HG03196 (cell line): ENCODE data around the gene CAPN10.

Experiments used
- ATAC-seq: cut with Tn5 transposase; IDR thresholded peaks from one replicate; pipeline ENCODE4 v1.9.1; 2021; ENCODE audit not compliant: unreplicated experiment

Gene CAPN10

GRCh38 chr2:240620859-240621258, 34.3 kb downstream of the CAPN10 start:
- ATAC-seq, result no peak

- no peak for ATAC-seq
Measured at GRCh38 chr2:240622060-240622411, 35.5 kb downstream of the CAPN10 start.

DNA sequence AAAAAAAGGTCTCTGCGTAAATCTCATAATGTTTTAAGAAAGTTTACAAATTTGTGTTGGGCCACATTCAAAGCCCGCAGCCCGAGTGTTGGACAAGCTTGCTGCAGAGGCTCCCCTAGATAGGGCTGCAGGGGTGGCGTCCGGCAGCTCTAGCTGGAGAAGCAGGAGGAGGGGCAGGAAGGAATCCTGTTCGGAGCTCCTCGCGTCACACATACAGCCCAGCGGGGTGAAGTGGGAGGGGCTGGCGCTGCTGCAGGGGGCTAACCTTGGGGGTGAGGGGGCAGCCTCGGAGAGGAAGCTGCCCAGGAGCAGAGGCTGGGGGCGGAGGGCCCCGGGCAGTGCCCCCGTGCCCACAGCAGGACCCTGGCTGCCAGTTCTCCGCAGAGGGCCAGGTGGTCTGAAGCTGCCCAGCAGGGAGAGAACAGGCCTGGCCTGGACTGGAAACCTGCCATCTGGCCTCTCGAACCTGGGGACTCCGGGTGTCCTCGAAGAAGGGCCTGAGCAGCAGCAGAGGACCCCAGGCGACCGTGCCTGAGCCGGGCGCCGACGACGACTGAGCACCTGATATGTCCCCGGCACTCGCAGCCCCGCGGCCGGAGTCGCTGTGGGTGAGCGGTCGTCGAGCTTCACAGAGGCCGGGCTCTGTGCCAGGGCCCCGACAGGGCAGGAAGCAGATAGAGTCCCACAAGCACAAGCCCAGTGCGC, 36.1 kb downstream of the CAPN10 start:
- ATAC-seq, result no peak

DNA sequence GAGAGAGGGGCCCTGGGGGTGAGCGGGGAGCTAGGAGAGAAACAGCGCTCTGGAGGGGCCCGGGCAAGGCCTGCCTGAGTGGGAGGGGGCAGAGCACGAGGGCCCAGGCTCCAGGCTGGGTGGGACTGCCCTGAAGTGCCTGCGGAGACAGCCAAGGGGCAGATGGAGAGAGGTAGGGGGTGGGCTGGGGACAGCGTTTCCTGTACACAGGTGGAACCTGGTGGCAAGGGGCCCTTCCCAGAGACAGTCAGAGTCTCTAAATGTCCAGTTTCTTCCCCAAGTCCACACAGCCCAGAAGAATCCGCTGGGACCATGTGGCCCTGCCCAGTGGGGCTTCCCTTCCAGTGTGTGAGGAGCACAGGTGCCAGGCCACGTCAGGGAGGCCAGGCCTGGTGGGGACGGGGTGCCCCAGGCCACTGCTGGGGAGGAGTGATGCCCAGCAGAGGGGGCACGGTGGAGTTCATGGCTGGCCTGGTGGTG, 37.0 kb downstream of the CAPN10 start:
- no peak for ATAC-seq

GRCh38 chr2:240624011-240624949, 37.7 kb downstream of the CAPN10 start:
- ATAC-seq, result no peak

- no peak for ATAC-seq
Measured at GRCh38 chr2:240624950-240625621, 38.6 kb downstream of the CAPN10 start, which contains the start of gene GPR35. GPR35 (plus strand) TSS chr2:240625480; CDS start chr2:240629953, 4,473 bp downstream.

- no peak for ATAC-seq
Measured at GRCh38 chr2:240626531-240627300, 40.2 kb downstream of the CAPN10 start.

GRCh38 chr2:240627736-240628506, 41.4 kb downstream of the CAPN10 start:
- ATAC-seq, result no peak

- no peak for ATAC-seq
Measured at GRCh38 chr2:240628507-240628807, 41.9 kb downstream of the CAPN10 start.

- ATAC-seq, result no peak
Measured at GRCh38 chr2:240628808-240629618, 42.5 kb downstream of the CAPN10 start.

DNA sequence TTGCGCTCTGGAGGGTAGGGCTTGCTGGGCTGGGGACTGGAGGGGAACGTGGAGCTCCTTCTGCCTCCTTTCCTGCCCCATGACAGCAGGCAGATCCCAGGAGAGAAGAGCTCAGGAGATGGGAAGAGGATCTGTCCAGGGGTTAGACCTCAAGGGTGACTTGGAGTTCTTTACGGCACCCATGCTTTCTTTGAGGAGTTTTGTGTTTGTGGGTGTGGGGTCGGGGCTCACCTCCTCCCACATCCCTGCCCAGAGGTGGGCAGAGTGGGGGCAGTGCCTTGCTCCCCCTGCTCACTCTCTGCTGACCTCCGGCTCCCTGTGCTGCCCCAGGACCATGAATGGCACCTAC, 43.1 kb downstream of the CAPN10 start:
- no peak for ATAC-seq

GRCh38 chr2:240629968-240630770, 43.6 kb downstream of the CAPN10 start:
- no peak for ATAC-seq

DNA sequence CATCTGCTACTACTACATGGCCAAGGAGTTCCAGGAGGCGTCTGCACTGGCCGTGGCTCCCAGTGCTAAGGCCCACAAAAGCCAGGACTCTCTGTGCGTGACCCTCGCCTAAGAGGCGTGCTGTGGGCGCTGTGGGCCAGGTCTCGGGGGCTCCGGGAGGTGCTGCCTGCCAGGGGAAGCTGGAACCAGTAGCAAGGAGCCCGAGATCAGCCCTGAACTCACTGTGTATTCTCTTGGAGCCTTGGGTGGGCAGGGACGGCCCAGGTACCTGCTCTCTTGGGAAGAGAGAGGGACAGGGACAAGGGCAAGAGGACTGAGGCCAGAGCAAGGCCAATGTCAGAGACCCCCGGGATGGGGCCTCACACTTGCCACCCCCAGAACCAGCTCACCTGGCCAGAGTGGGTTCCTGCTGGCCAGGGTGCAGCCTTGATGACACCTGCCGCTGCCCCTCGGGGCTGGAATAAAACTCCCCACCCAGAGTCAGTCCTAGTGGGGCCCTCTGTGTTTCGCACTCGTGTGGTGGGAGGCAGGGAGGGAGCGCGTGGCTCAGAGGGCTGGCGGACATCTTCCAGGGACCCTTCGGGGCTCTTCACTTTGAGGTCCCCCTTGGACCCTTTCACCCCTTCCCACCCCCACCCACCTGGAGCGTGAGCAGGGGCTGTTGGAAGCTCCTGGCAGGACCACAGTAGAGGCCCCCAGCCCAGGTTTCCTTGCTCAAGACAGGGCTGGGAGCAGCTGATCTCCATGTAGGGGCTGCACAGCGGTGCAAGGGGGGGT, 44.4 kb downstream of the CAPN10 start:
- ATAC-seq, result no peak

- no peak for ATAC-seq
Measured at GRCh38 chr2:240631548-240632305, 45.2 kb downstream of the CAPN10 start.

GRCh38 chr2:240632306-240632721, 45.8 kb downstream of the CAPN10 start:
- no peak for ATAC-seq

DNA sequence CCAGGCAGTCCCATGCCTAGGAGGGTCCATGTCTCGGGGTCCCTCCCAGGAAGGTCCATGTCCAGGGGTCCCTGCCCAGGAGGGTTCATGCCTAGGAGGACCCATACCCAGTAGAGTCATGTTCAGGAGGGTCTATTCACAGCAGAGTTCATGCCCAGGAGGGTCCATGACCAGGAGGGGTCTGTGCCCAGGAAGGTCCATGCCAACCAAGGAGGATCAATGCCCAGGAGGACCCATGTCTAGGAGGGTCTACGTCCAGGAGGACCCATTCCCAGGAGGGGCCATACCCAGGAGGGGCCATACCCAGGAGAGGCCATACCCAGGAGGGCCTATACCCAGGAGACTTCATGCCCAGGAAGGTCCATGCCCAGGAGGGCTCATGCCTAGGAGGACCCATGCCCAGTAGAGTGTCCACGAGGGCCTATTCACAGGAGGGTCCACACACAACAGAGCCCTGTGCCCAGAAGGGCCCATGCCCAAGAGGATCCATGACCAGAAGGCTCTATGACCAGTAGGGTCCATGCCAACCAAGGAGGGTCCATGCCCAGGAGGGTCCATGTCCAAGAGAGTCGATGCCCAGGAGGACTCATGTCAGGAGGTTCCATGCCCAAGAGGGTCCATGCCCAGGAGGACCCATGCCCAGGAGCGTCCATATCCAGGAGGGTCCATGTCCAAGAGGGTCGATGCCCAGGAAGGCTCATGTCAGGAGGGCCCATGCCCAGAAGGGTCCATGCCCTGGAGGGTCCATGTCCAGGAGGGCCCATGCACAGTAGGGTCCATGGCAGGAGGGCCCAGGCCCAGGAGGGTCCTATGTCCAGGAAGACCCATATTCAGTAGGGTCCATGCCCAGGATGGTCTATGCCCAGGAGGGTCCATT, 48.8 kb downstream of the CAPN10 start:
- no peak for ATAC-seq
